SK-N-MC (cell line): ENCODE measurements around the gene H2AZ2.
A peak's percentile ranks its signal among the peaks of the same experiment; 100 is the strongest.

ENCODE experiments used
- EZH2 ChIP-seq: fragments of 200-600 bp; sonication (generic); IDR thresholded peaks from one replicate; pipeline ENCODE4 v1.6.1; 2017; ENCODE audit warnings: antibody characterized with exemption
- POLR2AphosphoS5 ChIP-seq: IDR thresholded peaks from 2 replicates; pipeline ENCODE4 v1.6.1; 2012; ENCODE audit warnings: mild to moderate bottlenecking, low read depth, low read length, borderline replicate concordance

- TF ChIP-seq EZH2 (no peak), POLR2AphosphoS5 (peak; percentile 97)
Measured at GRCh38 chr7:44847920-44848634, at the start of gene H2AZ2.
